ENCODE results near the gene EYA4. TPM values are rescaled to one million over a fixed set of nuclear protein-coding genes. Genes with fewer than 3 reads are reported as not detected.
A peak's percentile ranks its signal among the peaks of the same experiment; 100 is the strongest.
"Not testable (repeated sequence)": the region's sequence is repeated elsewhere in the genome, so short reads cannot be mapped to it uniquely, and the experiment has no call there.

EYA4 gene
- total RNA-seq, 1 donor from 2014 or later = 20.2 TPM

DNA sequence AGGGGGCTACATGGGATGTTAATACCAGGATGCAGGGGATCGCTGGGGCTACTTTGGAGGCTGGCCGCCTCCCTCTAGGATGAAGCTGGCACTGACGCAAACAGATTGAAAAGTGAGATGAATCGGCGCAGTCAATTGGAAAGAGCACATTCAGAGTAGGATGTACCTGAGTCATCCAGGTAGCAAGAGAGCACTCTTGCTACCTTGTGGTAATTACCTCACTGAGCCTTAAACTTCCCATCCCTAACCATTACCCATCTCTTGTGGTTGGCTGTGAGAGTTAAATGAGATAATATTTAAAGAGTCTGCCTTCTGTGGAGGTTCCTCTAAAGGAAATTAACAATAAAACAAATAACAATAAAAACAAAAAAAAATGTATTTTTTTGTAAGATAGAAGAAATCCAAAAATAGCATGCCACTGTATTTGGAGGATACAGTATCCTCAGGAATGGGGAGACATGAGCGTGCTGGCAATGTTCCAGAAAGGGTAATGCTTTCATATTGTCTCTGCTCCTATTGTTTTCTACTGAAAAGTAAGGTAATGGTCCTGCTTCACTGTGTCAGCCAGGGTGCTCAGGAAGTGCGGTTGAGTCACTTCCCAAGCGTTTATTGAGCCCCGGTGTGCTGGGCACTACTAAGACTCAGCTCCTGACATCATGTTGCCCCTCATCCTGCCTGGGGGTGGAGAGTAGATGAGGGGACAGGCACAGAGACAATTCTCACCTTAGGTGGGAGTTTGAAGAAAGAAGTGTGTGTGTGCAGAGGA lies 301.1 kb downstream of the EYA4 start:
- DNase-seq = no peak
- intact Hi-C loops (cut with micrococcal nuclease) = no loop called here
- no peak for ATAC-seq

DNA sequence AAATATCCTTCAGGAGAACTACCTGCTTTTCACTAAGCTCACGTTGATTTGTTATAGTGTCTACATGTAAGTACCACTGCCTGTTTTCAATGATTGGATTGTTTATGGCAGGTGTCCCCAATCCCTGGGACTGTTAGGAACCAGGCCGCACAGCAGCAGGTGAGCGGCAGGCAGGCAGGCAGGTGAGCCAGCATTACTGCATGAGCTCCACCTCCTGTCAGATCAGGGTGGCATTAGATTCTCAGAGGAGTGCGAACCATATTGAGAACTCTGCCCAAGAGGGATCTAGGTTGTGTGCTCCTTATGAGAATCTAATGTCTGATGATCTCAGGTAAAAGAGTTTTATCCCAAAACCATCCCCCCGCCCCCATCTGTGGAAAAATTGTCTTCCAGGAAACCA lies 303.3 kb downstream of the EYA4 start:
- ATAC-seq (no peak), DNase-seq (no peak)
- intact Hi-C loops (cut with micrococcal nuclease) = no loop called here

DNA sequence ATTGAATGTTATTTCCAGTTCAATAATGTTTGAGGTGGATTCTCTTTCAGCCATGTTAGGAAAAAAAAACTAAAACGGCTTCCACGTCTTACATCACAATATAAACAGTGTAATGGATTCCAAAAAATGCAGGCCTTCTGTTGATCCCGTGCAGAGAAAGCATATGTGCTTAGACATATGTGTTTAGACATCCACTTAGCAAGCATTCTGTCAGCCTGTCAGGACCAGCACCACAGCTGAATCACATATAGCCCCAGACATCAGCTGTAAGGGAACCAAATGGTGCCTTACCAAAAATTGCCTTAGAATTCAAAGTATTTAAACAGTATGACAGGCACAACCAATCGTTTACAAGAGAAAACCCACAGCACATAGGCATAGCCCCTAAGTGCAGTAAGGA lies 304.9 kb downstream of the EYA4 start:
- no peak for DNase-seq
- intact Hi-C loops (cut with micrococcal nuclease) = no loop called here
- ATAC-seq = no peak

DNA sequence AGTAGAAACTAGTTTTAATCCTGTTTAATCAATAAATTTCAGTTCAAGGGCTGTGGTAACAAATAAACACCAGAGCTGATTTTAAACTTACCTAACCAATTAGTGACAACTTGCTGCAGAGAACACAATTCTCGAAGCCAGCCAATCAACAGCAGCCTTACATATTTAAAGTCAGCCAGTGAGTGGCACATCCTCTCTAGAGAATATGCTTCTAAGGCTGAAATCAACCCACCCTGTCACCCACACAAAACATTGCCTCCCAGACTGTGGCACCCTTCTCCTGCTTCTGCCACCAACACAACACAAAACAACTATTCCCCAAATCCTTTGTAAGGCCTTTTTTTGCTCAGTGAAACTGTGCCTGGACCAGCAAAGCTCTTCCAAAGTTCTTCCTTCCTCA lies 306.0 kb downstream of the EYA4 start:
- no peak for ATAC-seq
- intact Hi-C loops (cut with micrococcal nuclease) = no loop called here
- no peak for DNase-seq

DNA sequence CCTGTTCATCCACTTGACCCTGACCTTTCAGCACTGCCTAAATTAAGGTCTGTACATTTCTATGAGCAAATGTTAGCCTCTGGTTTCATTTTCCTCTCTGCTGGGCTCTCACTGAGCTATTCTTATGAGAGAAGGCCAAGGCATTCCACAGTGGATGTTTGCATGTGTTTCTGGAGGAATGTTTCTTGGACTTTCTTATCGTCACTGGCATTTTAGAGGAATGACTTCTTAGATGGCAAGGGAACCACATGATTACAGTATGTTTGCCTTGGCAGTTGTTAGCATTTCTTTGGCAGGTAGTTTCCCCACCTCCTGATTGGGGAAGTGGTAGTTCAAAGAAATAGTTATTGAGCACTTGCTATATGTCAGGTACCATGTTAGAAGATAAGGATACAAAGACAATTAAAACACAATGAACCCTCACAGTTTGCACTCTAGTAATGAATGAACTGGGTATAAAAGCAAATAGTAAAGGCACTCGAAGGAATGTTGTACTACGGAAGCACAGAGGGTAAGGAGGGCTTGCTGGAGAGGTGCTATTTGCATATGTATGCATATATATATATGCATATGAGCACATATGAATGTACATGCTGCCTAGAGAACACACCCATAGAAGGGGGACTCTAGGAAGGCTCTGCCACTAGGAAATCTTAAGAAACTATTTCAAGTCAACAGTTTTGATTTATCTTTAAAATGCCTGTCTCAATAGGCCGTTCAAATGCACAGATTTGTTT lies 307.4 kb downstream of the EYA4 start:
- intact Hi-C loops (cut with micrococcal nuclease) = no loop called here
- DNase-seq (no peak), ATAC-seq (no peak)

DNA sequence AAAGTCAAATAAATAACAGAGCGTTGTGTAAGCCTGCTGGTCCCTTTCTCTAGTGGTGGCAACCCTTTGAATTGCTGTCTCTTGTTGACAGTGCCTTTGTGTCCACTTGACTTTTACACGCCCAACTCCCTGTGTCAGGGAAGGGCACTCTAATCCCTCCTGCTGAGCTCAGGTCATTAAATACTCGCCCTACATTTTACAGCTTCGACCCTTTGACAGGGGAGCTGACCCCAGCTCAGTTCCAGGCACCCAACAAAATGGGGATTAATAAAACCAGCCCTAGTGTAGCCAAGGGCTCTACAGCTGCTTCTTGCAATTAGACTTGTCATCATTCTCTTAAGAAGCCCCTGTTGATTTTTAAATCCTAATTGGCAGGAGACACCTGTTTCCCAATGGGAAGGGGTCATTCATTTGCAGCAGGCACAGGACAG lies 308.2 kb downstream of the EYA4 start:
- ATAC-seq (no peak), DNase-seq (no peak)
- intact Hi-C loops (cut with micrococcal nuclease) = no loop called here

DNA sequence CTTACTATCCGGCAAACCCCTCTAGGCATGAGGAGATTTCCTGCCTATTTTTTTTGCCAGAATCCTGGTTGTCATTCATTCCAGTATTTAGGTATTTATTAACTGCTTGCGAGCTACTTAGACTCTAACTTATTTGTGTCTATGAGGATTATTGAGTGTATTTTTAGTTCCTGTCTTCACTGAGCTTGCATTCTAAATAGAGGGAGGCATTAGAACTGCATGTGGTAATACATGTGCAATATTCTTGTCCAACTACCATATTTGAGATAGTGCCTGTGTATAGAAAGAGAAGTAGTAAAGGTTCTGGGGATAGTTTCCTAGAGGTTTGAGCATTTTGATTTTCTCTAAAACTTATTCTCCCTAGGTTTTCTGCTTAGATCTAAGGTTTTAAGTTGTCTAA lies 308.9 kb downstream of the EYA4 start:
- intact Hi-C loops (cut with micrococcal nuclease) = loop anchor here (10.0 kb wide), 2 partner anchors 365 to 715 kb away; no protein-coding TSS in a partner anchor
- ATAC-seq (no peak), DNase-seq (no peak)

DNA sequence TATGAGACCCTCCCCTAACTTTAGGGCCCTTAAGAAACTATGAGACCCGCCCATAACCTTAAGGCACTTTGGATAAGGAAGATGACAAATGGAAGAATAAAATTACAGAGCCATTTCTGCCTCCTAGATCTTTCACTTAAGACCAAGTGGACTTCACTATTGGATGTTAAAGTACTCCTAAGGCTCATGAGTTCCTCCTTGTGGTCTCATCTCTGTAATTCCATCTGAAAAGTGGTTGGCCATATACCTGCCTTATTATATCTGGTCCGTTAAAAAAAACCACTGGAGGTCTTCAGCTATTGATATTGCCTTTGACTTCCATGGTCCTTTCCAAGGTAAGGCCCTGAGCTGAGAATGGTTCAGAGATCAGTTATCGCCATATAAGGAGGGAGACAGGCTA lies 310.3 kb downstream of the EYA4 start:
- intact Hi-C loops (cut with micrococcal nuclease) = loop anchor here (10.0 kb wide), 2 partner anchors 367 to 717 kb away; no protein-coding TSS in a partner anchor
- ATAC-seq (peak; percentile 15), DNase-seq (no peak)

DNA sequence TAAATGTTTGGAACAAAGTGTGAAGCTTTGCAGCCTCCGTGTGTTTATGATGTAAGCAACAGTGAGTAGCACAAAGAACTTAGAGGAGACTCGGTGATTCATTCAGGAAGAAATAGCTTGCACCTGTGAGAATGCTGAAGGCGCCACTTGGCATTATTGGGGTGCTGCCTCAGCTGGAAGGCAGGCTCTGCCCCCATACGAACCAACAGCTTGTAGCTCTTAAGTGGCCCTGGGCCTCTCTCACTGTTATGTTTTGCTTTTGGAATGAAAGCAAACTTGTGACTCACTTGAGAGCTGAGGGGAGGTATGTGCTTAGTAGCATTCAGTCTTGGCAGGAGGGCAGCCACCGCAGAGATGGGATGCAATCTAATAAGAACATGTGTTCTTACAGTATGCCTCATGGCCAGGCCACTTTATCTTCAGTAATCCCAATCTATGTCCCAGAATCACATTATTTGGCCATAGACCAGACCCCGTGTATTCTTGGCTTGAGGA lies 310.7 kb downstream of the EYA4 start:
- intact Hi-C loops (cut with micrococcal nuclease) = loop anchor here (10.0 kb wide), 2 partner anchors 367 to 717 kb away; no protein-coding TSS in a partner anchor
- DNase-seq (peak; percentile 60), ATAC-seq (peak; percentile 92)

DNA sequence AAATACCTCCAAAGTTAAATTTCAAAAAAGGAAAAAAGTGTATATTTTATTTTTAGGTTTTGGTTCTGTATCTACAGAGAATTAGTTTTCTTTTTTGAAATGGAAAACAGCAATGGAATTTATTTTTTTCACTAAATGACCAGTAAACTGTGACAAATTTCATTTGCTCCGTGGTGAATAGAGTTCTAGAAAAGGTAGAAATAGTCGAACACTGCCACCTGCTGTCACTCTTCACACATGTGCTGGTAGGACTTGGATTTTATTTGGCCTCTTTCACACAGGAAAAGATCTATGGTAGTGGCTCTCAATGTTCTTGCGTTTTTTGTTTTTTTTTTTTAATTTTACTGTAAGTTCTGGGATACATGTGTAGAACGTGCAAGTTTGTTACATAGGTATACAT lies 312.5 kb downstream of the EYA4 start:
- ATAC-seq (peak; percentile 62), DNase-seq (no peak)
- intact Hi-C loops (cut with micrococcal nuclease) = loop anchor here (10.0 kb wide), 2 partner anchors 369 to 719 kb away; no protein-coding TSS in a partner anchor

DNA sequence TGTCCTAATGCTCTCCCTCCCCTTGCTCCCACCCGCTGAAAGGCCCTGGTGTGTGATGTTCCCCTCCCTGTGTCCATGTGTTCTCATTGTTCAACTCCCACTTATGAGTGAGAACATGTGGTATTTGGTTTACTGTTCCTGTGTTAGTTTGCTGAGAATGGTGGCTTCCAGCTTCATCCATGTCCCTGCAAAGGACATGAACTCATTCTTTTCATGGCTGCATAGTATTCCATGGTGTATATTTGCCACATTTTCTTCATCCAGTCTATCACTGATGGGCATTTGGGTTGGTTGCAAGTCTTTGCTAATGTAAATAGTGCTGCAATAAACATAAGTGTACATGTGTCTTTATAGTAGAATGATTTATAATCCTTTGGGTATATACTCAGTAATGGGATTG lies 313.0 kb downstream of the EYA4 start:
- ATAC-seq, DNase-seq: not testable (repeated sequence)
- intact Hi-C loops (cut with micrococcal nuclease) = loop anchor here (10.0 kb wide), 2 partner anchors 369 to 719 kb away; no protein-coding TSS in a partner anchor

DNA sequence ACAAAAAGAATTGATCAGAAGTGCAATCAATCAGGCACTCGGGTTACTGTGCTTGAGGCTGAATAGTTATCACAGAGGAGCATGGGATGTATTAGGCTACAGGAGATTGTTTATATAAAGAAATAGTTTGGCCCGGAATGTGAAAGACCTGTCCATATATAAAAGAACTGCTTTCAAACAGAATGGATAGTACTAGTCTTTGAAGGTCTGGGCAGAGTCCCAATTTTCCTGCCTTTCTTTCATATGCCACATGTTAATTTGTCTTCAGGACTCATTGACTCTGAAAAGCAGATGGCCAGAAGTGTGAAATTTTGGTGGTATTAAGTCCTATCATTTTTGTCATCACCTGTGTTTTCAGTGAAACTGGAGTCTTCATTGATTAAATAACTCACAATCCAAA lies 314.5 kb downstream of the EYA4 start:
- intact Hi-C loops (cut with micrococcal nuclease) = loop anchor here (10.0 kb wide), 2 partner anchors 371 to 721 kb away; no protein-coding TSS in a partner anchor
- ATAC-seq (no peak), DNase-seq (no peak)

DNA sequence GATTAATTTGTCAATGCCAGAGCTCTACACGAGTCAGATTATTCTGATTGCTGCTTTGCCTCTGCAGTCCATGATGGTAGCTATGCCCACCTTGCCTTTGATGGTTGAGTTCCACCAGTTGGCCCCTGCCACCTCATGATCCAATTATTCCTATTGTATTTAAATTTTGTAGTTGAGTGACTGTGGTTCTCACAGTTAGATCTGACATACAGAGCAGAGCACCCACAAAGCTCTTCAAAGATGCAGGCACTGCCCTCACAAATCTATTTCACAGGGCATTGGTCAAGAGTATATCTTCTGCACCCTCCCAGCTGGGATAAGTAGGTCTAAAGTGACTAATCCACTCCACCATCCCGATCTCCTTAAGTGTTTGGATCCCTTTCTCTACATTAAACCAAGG lies 318.8 kb downstream of the EYA4 start:
- intact Hi-C loops (cut with micrococcal nuclease) = loop anchor here (10.0 kb wide), 2 partner anchors 375 to 725 kb away; no protein-coding TSS in a partner anchor

DNA sequence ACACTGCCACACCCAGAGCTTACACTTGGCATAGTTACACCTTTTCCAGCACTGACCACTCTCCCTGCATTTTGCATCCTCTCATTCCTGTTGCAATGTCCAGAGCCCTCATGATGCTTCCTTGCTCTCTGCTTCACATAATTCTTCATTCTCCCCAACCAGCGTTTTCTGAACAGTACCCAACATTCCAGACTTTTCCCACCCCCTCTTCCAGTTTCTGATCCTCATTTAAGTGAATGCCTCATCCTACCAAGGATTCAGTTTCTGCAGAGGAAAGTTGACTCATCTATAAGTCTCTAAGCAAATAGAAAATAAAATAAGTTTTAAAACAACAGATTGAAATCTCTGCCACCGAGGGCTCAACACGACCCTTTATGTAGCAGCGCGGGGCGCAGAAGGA lies 326.5 kb downstream of the EYA4 start:
- DNase-seq (no peak), ATAC-seq (no peak)
- intact Hi-C loops (cut with micrococcal nuclease) = loop anchor here (5.0 kb wide), 1 partner anchor 350 kb away; no protein-coding TSS in a partner anchor

More for the DNA sequence above, 318.8 kb downstream of the EYA4 start:
- DNase-seq = no peak
- no peak for ATAC-seq

DNA sequence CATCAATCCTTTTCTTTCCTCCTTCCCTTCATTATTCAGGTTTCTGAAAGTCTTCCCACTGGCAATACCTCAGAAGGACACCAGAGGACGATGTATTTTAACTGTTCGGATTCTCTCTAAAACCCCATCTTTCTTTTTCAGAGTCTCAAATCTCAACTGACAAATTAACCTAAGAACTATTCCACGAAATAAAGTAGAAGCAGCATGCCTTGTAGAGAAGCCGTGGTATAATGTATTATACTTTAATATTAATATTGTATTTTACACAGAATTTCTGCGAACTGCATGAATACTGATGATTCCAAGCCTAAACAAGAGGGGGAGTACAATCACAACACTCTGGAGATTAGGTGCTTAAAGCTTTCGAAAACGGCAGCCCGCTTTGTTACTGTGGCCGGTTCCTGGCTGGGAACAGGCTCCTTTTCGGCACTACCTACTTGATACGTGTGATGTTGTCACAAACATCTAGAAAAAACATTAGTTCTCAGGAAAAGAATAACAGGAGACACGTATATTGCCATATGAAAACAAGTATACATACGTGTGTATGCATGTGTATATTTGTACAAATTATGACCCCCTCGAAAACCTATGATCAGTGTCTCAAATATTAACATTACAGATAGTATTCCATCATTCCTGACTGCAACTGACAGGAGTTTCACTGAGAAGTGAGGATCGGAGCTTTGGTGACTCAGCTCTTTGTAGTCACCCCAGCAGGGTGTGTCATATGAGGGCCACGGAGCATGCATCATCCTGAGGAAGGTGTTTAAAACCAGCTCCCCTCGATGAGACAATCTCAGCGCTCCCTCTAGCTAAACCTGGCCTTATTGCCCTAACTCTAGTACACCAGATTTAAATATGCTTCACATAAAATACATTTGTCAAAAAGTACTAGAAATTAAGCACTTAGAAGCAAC lies 328.1 kb downstream of the EYA4 start:
- intact Hi-C loops (cut with micrococcal nuclease) = loop anchor here (5.0 kb wide), 1 partner anchor 348 kb away; no protein-coding TSS in a partner anchor
- DNase-seq = peak; percentile 31
- ATAC-seq = peak; percentile 88

DNA sequence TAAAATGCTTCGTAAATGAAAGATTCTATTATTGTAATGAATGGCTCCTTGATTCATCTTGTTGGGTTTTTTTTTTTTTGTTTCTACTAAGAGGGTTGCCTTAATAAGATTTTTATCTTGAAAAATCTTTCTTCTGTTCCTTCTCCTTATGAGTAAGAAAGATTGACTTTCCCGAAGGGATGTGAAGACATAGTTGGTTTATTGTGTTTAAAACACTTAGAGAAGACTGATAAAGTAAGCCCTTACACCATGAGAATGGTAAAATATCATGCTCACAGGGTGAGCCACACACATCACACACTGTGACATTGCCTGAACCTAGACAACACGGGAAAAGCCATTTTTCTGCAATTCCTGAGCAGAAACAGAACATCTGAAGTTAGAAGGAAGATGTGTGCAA lies 330.5 kb downstream of the EYA4 start:
- DNase-seq = no peak
- no peak for ATAC-seq
- intact Hi-C loops (cut with micrococcal nuclease) = no loop called here

DNA sequence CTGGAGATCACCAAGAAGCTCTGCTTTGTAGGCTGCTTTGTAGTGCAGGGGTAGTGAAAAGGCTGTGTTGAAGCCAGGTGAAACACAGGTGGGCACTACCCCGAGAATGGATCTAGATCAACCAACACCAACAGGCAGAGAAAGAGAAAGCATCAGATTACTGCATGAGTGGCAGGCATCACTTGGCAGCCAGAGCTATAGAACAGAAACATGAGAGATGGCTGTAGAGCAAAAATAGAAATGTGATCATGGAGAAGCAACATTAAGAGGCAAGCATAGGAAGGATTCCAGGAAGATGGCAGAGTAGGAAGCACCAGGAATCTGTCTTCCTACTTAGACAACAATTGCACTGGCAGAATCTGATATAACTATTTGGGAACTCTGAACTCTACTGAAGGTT lies 336.7 kb downstream of the EYA4 start:
- ATAC-seq (no peak), DNase-seq (no peak)
- intact Hi-C loops (cut with micrococcal nuclease) = no loop called here

Data from left ventricle myocardium superior (tissue), 1 donor.